Smooth muscle cell (in vitro differentiated cells): ENCODE data around the gene DRGX. TPM values are rescaled to one million over a fixed set of nuclear protein-coding genes. Genes with fewer than 3 reads are reported as not detected.

Experiments used
- DNase-seq: peaks from one replicate; lab custom pipeline; 2025; ENCODE audit not compliant: unreplicated experiment; lab: John Stamatoyannopoulos, UW
- H2AFZ ChIP-seq: fragments of 200-600 bp; sonication (generic); 2 replicates; pipeline ENCODE4 v1.6.0; 2016; ENCODE audit warnings: antibody characterized with exemption, low read depth, mild to moderate bottlenecking
- H3F3A ChIP-seq: fragments of 200-600 bp; sonication (generic); 2 replicates; pipeline ENCODE4 v1.6.0; 2017; ENCODE audit warnings: antibody characterized with exemption, low read depth
- H3K27ac ChIP-seq: fragments of 200-600 bp; sonication (generic); 2 replicates; pipeline ENCODE4 v1.5.1; 2016; ENCODE audit warnings: low read depth, mild to moderate bottlenecking
- H3K27me3 ChIP-seq: fragments of 200-600 bp; sonication (generic); 2 replicates; pipeline ENCODE4 v1.6.1; 2016; ENCODE audit warnings: low read depth, mild to moderate bottlenecking
- H3K36me3 ChIP-seq: fragments of 200-600 bp; sonication (generic); 2 replicates; pipeline ENCODE4 v1.5.1; 2016; ENCODE audit warnings: low read depth
- H3K4me1 ChIP-seq: fragments of 200-600 bp; sonication (generic); 2 replicates; pipeline ENCODE4 v1.5.1; 2016; ENCODE audit warnings: low read depth
- H3K4me2 ChIP-seq: fragments of 200-600 bp; sonication (generic); 2 replicates; pipeline ENCODE4 v1.6.0; 2016; ENCODE audit warnings: mild to moderate bottlenecking
- H3K4me3 ChIP-seq: fragments of 200-600 bp; sonication (generic); 2 replicates; pipeline ENCODE4 v1.5.1; 2016; ENCODE audit warnings: mild to moderate bottlenecking
- H3K79me2 ChIP-seq: fragments of 200-600 bp; sonication (generic); 2 replicates; pipeline ENCODE4 v1.6.0; 2016; ENCODE audit warnings: low read depth, mild to moderate bottlenecking
- H3K9ac ChIP-seq: fragments of 200-600 bp; sonication (generic); 2 replicates; pipeline ENCODE4 v1.6.0; 2016; ENCODE audit warnings: low read depth
- H3K9me3 ChIP-seq: fragments of 200-600 bp; sonication (generic); replicated peaks from 2 replicates; pipeline ENCODE4 v1.5.1; 2016; ENCODE audit warnings: low read depth
- H4K20me1 ChIP-seq: fragments of 200-600 bp; sonication (generic); 2 replicates; pipeline ENCODE4 v1.6.0; 2016; ENCODE audit warnings: low read depth
- CTCF ChIP-seq: fragments of 200-600 bp; sonication (generic); IDR thresholded peaks from 2 replicates; pipeline ENCODE4 v1.5.1; 2017; ENCODE audit warnings: borderline replicate concordance, mild to moderate bottlenecking, antibody characterized with exemption; ENCODE audit not compliant: insufficient read depth, poor library complexity, severe bottlenecking
- WGBS: methylation state at CpG from one replicate; pipeline ENCODE4 v1.1.7; 2016; ENCODE audit warnings: low lambda C conversion rate; 5-methylcytosine and 5-hydroxymethylcytosine counted together
- polyA plus RNA-seq: library from polyadenylated mRNA; unstranded; fragments of >200 nt; fragmentation: Nextera tagmentation; extraction: Ambion mirVana; gene quantifications from 2 replicates; pipeline ENCODE4 v1.2.1, GENCODE V29; 2016
- total RNA-seq: library from RNA; depleted of rRNA; stranded (reverse); fragments of >200 nt; gene quantifications from 2 replicates; pipeline ENCODE4 v1.2.3, GENCODE V29; 2014

Gene DRGX
- total and polyA plus RNA-seq, 2 experiments from 2014 or later, result not detected

GRCh38 chr10:49415109-49415508 lies 19.2 kb upstream of the DRGX start:
- no peak for TF ChIP-seq CTCF
- Histone ChIP-seq H3K4me3 (no peak overlapping the region), H3K27me3 (peaks cover 37% of the 10 kb centered on the region), H3K4me2 (no peak overlapping the region), H2AFZ (no peak overlapping the region), H3K9me3 (no peaks in the 10 kb centered on the region), H3K4me1 (no peaks in the 10 kb centered on the region), H3K79me2 (no peaks in the 10 kb centered on the region), H3K36me3 (no peaks in the 10 kb centered on the region), H3F3A (no peaks in the 10 kb centered on the region), H3K9ac (no peak overlapping the region), H3K27ac (no peak overlapping the region), H4K20me1 (no peaks in the 10 kb centered on the region)
- WGBS, result 88% methylated on average over 7 of the region's 7 CpGs
- no peak for DNase-seq

GRCh38 chr10:49414496-49414895 lies 18.6 kb upstream of the DRGX start:
- Histone ChIP-seq H3F3A (no peaks in the 10 kb centered on the region), H3K9ac (no peak overlapping the region), H3K27me3 (peaks cover 43% of the 10 kb centered on the region), H3K27ac (no peak overlapping the region), H3K9me3 (no peaks in the 10 kb centered on the region), H3K4me1 (no peaks in the 10 kb centered on the region), H3K4me2 (no peak overlapping the region), H4K20me1 (no peaks in the 10 kb centered on the region), H3K4me3 (no peak overlapping the region), H3K36me3 (no peaks in the 10 kb centered on the region), H2AFZ (no peak overlapping the region), H3K79me2 (no peaks in the 10 kb centered on the region)
- TF ChIP-seq CTCF, result no peak
- no peak for DNase-seq
- WGBS, result 77% methylated on average over 2 of the region's 2 CpGs

GRCh38 chr10:49412571-49412970 lies 16.7 kb upstream of the DRGX start:
- Histone ChIP-seq H3K9me3 (no peaks in the 10 kb centered on the region), H3K9ac (no peak overlapping the region), H3K27me3 (peaks cover 46% of the 10 kb centered on the region), H3F3A (no peaks in the 10 kb centered on the region), H3K4me1 (no peaks in the 10 kb centered on the region), H4K20me1 (no peaks in the 10 kb centered on the region), H3K4me2 (no peak overlapping the region), H3K36me3 (no peaks in the 10 kb centered on the region), H2AFZ (no peak overlapping the region), H3K4me3 (no peak overlapping the region), H3K79me2 (no peaks in the 10 kb centered on the region), H3K27ac (no peak overlapping the region)
- no peak for DNase-seq
- TF ChIP-seq CTCF, result no peak
- 76% methylated on average over 4 of the region's 4 CpGs for WGBS

- H4K20me1 ChIP-seq, result no peaks in the 10 kb centered on the region
- H3K36me3 ChIP-seq, result no peaks in the 10 kb centered on the region
- H3K9ac ChIP-seq, result no peak overlapping the region
- no peaks in the 10 kb centered on the region for H3K9me3 ChIP-seq
- no peaks in the 10 kb centered on the region for H3K4me1 ChIP-seq
- no peak overlapping the region for H3K4me3 ChIP-seq
- H3F3A ChIP-seq, result no peaks in the 10 kb centered on the region
- no peak for DNase-seq
- H3K79me2 ChIP-seq, result no peaks in the 10 kb centered on the region
- 81% methylated on average over 7 of the region's 7 CpGs for WGBS
- no peak overlapping the region for H3K4me2 ChIP-seq
- TF ChIP-seq CTCF, result no peak
- no peak overlapping the region for H3K27ac ChIP-seq
- H3K27me3 ChIP-seq, result peaks cover 52% of the 10 kb centered on the region
- H2AFZ ChIP-seq, result no peak overlapping the region
Observed at GRCh38 chr10:49410365-49411074, 14.6 kb upstream of the DRGX start.
